HEK293T (cell line): ENCODE measurements around the gene ZNF337.
"Not testable (repeated sequence)": the region's sequence is repeated elsewhere in the genome, so short reads cannot be mapped to it uniquely, and the experiment has no call there.

Experiments used
- CTCF ChIA-PET: fragments of 350-600 bp; formaldehyde crosslinking; extraction: SDS; loops from one replicate; lab custom pipeline; 2021; ENCODE audit warnings: antibody characterized with exemption, inconsistent platforms; lab: Yijun Ruan, JAX
- POLR2A ChIA-PET: fragments of 350-600 bp; formaldehyde crosslinking; extraction: SDS; loops from one replicate; lab custom pipeline; 2020; ENCODE audit warnings: antibody characterized with exemption, inconsistent platforms; lab: Yijun Ruan, JAX
- DNase-seq: peaks from one replicate; pipeline ENCODE4 v3.0.0; 2012; ENCODE audit warnings: mixed read lengths; ENCODE audit errors: extremely low spot score
- ARNT ChIP-seq: fragments of 450-650 bp; IDR thresholded peaks from 2 replicates; pipeline ENCODE4 v1.6.1; 2017; ENCODE audit warnings: mild to moderate bottlenecking
- BHLHE40 ChIP-seq: fragments of 450-650 bp; IDR thresholded peaks from 2 replicates; pipeline ENCODE4 v1.6.1; 2016; ENCODE audit warnings: mild to moderate bottlenecking, moderate library complexity, borderline replicate concordance
- CTBP1 ChIP-seq: fragments of 450-650 bp; IDR thresholded peaks from 2 replicates; pipeline ENCODE4 v1.6.1; 2016; ENCODE audit warnings: borderline replicate concordance
- ELF4 ChIP-seq: fragments of 450-650 bp; IDR thresholded peaks from 2 replicates; pipeline ENCODE4 v1.6.1; 2017; ENCODE audit warnings: antibody characterized with exemption
- FOXA1 ChIP-seq: fragments of 450-650 bp; IDR thresholded peaks from 2 replicates; pipeline ENCODE4 v1.6.1; 2016; ENCODE audit warnings: mild to moderate bottlenecking
- FOXK2 ChIP-seq: fragments of 450-650 bp; IDR thresholded peaks from 2 replicates; pipeline ENCODE4 v1.6.1; 2016; ENCODE audit warnings: mild to moderate bottlenecking
- FOXM1 ChIP-seq: fragments of 450-650 bp; IDR thresholded peaks from 2 replicates; pipeline ENCODE4 v1.6.1; 2017; ENCODE audit warnings: mild to moderate bottlenecking, borderline replicate concordance
- HDGF ChIP-seq: fragments of 450-650 bp; IDR thresholded peaks from 2 replicates; pipeline ENCODE4 v1.6.1; 2017; ENCODE audit warnings: antibody characterized with exemption, borderline replicate concordance
- L3MBTL2 ChIP-seq: fragments of 450-650 bp; conservative IDR thresholded peaks from 2 replicates; pipeline ENCODE4 v1.6.1; 2016; ENCODE audit warnings: mild to moderate bottlenecking
- LEF1 ChIP-seq: fragments of 450-650 bp; IDR thresholded peaks from 2 replicates; pipeline ENCODE4 v1.6.1; 2017; ENCODE audit warnings: mild to moderate bottlenecking, borderline replicate concordance
- NFRKB ChIP-seq: fragments of 450-650 bp; IDR thresholded peaks from 2 replicates; pipeline ENCODE4 v1.6.1; 2016; ENCODE audit warnings: mild to moderate bottlenecking, moderate library complexity
- SP1 ChIP-seq: fragments of 450-650 bp; IDR thresholded peaks from 2 replicates; pipeline ENCODE4 v1.6.1; 2017
- SUZ12 ChIP-seq: fragments of 450-650 bp; IDR thresholded peaks from 2 replicates; pipeline ENCODE4 v1.6.1; 2016; ENCODE audit warnings: mild to moderate bottlenecking
- TARDBP ChIP-seq: fragments of 450-650 bp; IDR thresholded peaks from 2 replicates; pipeline ENCODE4 v1.6.1; 2016
- ZNF384 ChIP-seq: fragments of 450-650 bp; IDR thresholded peaks from 2 replicates; pipeline ENCODE4 v1.6.1; 2016
- TF ChIP-seq, protein P1 (sequence below): fragments of 450-650 bp; IDR thresholded peaks from 2 replicates; pipeline ENCODE4 v1.6.1; 2016

Gene ZNF337

GRCh38 chr20:25695532-25696370, 902 bp downstream of the ZNF337 start:
- DNase-seq = no peak
- POLR2A ChIA-PET = no interaction called here
- no peak for TF ChIP-seq FOXM1
- no peak for TF ChIP-seq ZNF384
- no peak for TF ChIP-seq FOXK2
- TF ChIP-seq, protein P1, sequence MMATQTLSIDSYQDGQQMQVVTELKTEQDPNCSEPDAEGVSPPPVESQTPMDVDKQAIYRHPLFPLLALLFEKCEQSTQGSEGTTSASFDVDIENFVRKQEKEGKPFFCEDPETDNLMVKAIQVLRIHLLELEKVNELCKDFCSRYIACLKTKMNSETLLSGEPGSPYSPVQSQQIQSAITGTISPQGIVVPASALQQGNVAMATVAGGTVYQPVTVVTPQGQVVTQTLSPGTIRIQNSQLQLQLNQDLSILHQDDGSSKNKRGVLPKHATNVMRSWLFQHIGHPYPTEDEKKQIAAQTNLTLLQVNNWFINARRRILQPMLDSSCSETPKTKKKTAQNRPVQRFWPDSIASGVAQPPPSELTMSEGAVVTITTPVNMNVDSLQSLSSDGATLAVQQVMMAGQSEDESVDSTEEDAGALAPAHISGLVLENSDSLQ = no peak
- no peak for TF ChIP-seq L3MBTL2
- TF ChIP-seq ARNT = no peak
- TF ChIP-seq HDGF = no peak
- TF ChIP-seq CTBP1 = no peak
- TF ChIP-seq SP1 = no peak
- no peak for TF ChIP-seq SUZ12
- no peak for TF ChIP-seq ELF4
- no peak for TF ChIP-seq FOXA1
- no peak for TF ChIP-seq NFRKB
- TF ChIP-seq BHLHE40 = no peak
- TF ChIP-seq TARDBP = no peak
- TF ChIP-seq LEF1 = no peak
- CTCF ChIA-PET = no interaction called here

DNA sequence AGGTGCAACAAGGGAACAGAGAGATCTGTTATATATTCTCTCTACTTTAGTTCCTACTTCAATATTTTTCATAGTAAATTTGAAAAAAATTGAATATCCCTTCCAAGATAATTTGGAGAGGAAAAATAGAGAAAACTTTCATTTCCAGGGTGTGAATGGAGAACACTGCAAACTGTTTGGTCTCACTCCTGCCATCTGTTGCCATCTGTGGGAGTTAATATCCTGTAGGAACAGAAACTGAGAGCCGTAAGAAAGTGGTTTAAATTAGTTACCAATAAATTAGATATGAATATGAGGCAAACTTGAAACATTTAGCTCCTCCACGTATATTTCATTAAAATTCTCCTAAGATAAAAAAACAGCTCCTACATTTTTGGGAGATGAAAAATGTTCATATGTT, 4.2 kb downstream of the ZNF337 start:
- TF ChIP-seq L3MBTL2 = no peak
- no peak for TF ChIP-seq SUZ12
- TF ChIP-seq ARNT = no peak
- no peak for TF ChIP-seq ELF4
- no peak for TF ChIP-seq FOXA1
- TF ChIP-seq TARDBP = no peak
- TF ChIP-seq ZNF384 = no peak
- no peak for TF ChIP-seq HDGF
- no peak for TF ChIP-seq NFRKB
- TF ChIP-seq, protein P1 = no peak
- no peak for TF ChIP-seq FOXK2
- no peak for TF ChIP-seq LEF1
- no peak for TF ChIP-seq FOXM1
- ChIA-PET POLR2A (no interaction called here), CTCF (no interaction called here)
- no peak for DNase-seq

- no peak for DNase-seq
- ChIA-PET POLR2A (no interaction called here), CTCF (interaction anchor here (0.6 kb wide), 1 partner anchor 561 kb away, joined by 3 read pairs; no protein-coding TSS in a partner anchor)
- TF ChIP-seq HDGF (no peak), SUZ12 (no peak), ARNT (no peak), L3MBTL2 (no peak), FOXK2 (no peak), FOXM1 (no peak), ZNF384 (no peak), FOXA1 (no peak), NFRKB (no peak), SP1 (no peak), ELF4 (no peak)
- TF ChIP-seq, protein P1 = no peak
Measured at GRCh38 chr20:25690427-25690826, 6.2 kb downstream of the ZNF337 start.

DNA sequence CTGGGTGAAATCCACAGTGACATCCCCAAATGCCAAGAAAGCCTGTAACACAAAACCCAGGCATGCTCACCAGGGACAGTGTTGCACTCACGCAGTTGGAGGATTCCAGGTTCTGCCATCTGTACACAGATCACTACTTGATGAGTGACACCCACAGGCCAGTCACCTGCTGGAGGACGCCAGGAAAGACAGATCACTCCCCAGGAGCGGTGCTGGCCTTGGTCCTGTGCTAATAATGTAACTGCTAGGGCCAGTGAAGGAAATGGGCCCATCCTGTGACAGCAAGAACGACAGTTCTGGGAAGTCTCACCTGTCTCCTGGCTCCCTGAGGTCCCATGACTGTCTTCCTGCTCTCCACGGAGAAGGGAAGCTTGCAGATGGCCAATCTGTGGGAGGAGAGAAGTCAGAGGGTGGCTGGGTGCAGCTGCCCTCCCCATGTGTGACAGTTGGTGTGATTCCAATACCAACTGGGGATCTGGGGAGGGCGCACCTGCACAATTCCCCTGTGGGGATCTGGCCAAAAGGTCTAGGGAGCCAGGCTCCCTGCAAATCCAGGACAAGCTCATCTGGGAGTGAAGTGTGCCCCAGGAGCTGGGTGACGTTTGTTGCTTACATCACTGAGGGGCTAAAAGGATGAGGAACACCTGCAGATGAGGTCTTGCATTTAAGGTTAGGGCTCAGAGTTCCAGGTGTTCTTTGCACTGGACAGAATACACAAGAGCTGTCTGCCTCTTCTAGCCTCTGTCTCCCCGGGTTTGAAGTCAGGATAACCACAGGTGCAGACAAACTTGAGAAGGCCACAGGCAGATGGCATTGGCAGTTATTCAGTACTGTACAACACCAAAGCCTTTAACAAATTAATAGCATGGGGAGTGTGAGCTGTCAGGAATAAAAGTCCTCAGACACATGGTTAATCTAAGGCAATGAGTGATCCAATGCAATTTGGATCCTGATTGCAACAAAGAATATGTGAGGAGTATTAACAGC, 10.3 kb downstream of the ZNF337 start:
- DNase-seq = no peak
- POLR2A ChIA-PET = no interaction called here
- CTCF ChIA-PET = no interaction called here
- TF ChIP-seq FOXK2 (no peak), LEF1 (no peak)

DNA sequence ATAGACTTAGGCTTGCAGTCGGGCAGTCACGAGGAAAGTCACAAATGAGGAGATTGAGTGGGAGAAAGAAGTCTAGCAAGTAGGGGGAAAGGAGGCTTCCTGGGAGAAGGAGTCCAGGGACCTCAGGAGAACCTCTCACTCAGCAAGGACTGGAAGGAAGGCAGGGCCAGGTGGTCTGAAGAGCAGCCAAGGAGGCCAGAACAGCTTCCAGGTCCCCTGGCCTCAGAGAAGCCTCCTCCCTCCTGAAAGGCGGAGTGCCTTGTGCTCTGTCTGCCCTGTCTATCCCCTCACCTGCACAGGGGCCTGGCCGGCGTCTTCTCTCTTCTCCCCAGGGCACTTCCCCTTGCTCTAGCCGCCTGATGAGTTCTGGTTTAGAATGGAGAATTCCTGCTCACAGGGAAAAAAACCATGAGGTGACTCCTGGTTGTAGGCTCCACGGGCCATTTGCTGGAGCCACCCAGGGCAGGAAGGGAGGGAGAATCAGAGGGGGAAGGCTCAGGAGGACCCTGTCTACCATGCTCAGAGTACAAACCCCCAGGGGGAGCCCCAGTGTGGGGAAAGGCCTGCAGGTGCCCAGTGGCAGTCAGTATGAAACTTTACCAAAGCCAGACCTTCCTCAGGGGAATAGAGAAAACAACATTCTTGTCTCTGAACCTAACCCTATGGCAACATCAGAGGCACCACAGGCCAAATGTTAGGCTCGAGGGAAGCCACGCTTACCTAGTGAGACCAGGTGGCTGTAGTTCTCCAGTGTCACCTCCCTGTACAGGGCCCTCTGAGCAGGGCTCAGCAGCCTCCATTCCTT, 11.2 kb downstream of the ZNF337 start:
- ChIA-PET POLR2A (no interaction called here), CTCF (no interaction called here)
- TF ChIP-seq, protein P1 = no peak
- TF ChIP-seq FOXK2 = no peak

DNA sequence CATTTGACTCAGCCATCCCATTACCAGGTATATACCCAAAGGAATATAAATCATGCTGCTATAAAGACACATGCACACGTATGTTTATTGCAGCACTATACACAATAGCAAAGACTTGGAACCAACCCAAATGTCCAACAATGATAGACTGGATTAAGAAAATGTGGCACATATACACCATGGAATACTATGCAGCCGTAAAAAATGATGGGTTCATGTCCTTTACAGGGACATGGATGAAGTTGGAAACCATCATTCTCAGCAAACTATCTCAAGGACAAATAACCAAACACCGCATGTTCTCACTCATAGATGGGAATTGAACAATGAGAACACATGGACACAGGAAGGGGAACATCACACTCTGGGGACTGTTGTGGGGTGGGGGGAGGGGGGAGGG, 12.8 kb downstream of the ZNF337 start:
- POLR2A ChIA-PET, DNase-seq, CTCF ChIA-PET: not testable (repeated sequence)

More for the DNA sequence above, 11.2 kb downstream of the ZNF337 start:
- DNase-seq = no peak
